ENCODE measurements around the gene EGFR. TPM values are rescaled to one million over a fixed set of nuclear protein-coding genes. Genes with fewer than 3 reads are reported as not detected.

Gene EGFR
- polyA plus RNA-seq, 4 donors, result 28.3 to 32.1 (median 31.0) TPM

DNA sequence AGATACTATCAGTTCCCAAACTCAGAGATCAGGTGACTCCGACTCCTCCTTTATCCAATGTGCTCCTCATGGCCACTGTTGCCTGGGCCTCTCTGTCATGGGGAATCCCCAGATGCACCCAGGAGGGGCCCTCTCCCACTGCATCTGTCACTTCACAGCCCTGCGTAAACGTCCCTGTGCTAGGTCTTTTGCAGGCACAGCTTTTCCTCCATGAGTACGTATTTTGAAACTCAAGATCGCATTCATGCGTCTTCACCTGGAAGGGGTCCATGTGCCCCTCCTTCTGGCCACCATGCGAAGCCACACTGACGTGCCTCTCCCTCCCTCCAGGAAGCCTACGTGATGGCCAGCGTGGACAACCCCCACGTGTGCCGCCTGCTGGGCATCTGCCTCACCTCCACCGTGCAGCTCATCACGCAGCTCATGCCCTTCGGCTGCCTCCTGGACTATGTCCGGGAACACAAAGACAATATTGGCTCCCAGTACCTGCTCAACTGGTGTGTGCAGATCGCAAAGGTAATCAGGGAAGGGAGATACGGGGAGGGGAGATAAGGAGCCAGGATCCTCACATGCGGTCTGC, 162.2 kb downstream of the EGFR start:
- no peak for DNase-seq (ENCODE audit: low read depth in 4 of 4, low spot score in 2 of 4)

DNA sequence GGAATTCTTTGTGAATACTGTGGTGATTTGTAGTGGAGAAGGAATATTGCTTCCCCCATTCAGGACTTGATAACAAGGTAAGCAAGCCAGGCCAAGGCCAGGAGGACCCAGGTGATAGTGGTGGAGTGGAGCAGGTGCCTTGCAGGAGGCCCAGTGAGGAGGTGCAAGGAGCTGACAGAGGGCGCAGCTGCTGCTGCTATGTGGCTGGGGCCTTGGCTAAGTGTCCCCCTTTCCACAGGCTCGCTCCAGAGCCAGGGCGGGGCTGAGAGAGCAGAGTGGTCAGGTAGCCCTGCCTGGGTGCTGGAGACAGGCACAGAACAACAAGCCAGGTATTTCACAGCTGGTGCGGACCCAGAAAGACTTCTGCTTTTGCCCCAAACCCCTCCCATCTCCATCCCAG, 162.9 kb downstream of the EGFR start:
- DNase-seq (ENCODE audit: low read depth in 4 of 4, low spot score in 2 of 4), result no peak

DNA sequence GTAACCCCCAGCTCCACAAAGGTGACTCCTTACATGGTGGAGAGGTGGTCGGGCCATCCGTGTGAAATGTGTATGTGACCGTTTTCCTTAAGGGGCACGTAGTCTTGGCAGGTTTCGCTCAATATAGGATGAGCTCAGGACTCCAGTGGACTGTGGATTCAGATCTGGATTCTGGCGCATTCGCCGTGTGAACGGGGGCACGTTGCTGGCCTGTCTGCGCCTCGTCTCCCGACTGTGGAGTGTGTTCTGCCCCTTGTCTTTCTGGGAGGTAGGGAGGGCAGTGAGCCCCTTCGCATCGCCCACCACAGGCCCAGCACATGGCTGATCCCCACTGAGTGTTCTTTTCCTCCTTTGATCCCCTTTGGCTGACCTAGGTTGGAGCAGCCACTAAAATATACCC, 165.1 kb downstream of the EGFR start:
- no peak for DNase-seq (ENCODE audit: low read depth in 4 of 4, low spot score in 2 of 4)

DNA sequence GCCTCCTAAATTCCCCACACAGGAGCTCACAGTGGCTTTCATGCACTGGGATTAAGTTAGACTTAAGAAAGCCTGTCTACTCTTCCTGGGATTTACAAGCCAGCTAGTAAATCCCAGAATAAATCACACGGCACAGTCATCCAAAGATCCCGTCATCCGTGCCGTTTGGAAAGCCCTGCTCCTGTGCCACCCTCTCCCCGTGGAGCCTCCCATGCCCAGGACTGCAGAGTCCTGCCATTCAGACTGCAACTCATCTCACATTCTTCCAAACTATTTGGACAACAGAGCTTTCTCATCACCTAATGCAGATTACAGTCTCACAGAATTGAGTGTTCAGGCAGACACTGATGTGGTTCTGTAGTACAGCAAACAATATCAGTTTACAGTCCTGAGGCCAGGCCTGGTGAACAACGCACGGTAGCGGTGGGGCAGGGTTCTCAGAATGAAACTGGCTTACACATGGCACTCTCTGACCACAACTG, 166.5 kb downstream of the EGFR start:
- DNase-seq (ENCODE audit: low read depth in 4 of 4, low spot score in 2 of 4), result no peak

DNA sequence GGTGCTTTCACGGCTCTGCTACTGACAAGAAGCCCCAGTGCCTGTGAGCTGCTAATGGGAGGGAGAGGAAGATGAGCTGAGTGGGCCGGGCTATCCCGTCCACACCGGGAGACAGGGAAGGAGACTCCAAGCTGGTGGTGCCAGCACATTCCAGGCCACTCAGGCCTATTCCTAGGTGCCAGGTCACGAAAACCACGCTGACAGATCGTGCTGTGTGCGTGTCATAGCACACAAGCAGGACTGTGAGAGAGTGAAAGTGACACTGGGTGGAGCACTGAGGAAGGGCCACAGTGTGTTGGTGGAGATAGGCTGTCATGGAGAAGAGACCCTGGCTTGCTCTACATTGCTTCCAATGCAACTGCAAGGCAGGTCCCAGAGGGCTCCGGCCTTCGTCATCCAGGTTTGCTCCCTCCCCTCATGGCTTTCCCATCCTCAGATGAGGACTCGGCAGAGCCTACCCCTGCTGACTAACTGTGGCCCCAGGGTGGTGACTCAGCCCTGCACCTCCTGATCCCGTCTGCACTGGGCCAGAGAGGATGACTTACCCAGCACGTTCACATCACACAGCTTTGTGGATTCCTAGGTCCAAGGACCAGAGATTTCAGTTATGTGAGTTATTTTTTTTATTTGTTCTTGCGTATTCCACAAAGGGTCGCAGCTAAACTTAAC, 167.3 kb downstream of the EGFR start:
- DNase-seq (ENCODE audit: low read depth in 4 of 4, low spot score in 2 of 4), result no peak

DNA sequence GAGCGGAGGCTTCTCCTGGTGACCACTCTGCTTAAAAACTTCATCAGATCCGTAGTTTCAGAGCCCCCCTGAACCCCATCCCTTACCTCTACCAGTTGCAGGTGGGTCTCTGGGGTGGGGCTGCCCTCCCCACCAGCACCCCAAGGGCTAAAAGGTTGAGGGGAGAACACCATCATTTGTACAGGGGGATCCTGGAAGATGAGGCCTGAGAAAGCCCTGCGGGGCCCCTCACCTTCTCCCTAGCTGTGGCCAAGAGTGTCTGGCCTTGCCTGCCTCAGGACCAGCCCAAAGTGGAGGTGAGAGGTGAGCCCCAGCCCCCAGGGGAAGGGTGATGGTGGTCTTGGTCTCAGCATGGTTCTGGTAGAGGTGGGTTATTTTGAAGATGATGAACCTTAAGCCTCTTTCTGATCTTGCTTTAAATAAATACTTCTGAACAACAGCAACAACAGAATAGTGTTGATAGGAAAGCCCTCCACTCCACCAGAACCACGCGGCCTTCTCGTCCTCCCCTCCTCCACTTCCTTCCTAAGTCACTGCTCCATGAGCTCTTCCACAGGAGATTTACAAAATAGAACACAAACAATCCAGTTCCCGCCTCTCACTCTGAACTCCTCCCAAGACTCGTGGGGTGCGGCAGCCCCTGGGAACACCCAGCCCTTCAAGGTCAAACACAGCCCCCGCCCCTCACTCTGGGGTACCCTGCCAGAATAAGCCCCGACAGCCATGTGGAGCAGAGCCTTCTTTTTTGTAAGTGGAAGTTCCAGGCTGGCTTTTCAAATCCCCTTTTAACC, 169.1 kb downstream of the EGFR start:
- DNase-seq (ENCODE audit: low read depth in 4 of 4, low spot score in 2 of 4), result no peak

DNA sequence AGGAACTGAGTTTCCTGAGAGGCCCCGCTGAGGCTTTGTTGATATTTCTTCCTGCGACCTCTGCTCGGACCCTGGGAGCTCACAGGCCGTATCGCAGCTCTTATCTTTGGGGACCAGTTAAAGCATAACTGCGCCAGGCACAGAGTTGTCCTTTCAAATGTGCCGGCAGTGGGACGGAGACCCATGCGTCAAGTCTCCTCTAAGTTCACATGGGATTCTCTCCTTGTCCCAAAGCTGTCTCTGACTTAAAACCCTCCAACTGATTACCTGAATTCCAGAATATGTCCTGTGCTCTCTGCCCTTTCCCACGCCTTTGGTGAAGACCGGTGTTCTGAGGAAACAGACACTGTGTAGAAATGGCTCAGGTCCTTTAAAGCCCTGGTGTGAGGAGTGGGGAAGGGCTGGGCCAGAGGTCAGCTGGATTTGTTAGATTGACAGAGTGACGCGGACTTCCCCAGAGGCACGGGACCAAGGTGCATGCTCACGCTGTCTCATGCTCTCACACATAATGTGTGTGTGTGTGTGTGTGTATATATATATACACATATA, 169.8 kb downstream of the EGFR start:
- no peak for DNase-seq (ENCODE audit: low read depth in 4 of 4, low spot score in 2 of 4)

DNA sequence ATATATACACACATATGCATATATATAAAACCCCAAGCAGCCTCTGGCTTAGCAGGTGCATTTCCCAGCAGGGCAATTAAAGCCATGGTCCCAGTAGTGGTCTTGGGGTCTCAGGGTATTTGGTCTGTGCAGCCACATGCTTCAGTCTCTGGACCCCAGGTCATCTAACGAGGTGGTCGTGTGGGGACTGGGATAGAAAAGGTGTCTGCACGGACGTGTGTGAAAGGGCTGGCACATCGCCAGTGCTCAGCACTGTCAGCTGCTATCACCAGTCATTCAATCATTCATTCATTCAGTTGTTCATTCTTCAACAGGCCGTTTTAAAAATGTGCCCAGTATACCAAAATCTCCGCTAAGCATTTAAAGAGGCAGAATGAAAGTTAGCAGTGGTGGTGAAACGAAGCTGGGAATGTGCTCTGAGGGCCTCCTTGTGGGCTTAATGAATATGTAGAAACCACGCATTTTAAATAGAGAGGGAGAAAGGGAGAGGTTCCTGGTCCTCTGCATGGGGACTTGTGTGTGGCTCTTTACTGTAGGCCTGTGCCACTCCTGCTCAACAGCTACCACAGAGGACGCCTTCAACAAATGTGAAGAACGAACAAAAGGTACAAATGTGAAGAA, 170.4 kb downstream of the EGFR start:
- DNase-seq (ENCODE audit: low read depth in 4 of 4, low spot score in 2 of 4), result no peak

DNA sequence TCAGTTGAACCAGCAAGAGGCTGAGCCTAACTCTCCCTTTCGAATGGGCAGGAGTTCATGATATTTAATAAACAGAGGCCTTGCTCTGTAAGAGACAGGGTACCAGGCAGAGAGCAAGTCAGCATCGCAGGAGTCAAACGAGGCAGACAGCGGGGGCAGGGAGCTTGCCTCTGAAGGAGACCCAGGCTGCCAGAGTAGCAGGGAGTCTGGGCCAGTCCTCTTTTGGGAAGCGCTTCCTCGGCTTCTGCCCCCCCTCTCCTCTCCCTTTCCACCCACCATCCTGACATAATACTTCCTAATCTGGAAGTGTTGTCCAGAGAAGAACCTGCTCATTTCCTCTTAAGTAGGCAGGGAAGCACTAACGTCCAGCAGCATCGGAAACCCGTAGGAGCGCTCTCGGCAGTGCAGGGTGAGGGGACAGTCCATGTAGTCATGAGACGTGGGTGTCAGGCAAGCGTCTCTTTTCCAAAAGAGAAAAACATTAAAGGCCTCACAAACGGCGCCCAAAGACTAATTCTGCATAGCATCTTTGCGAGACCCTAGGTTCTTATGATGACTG, 171.1 kb downstream of the EGFR start:
- DNase-seq (ENCODE audit: low read depth in 4 of 4, low spot score in 2 of 4), result no peak

DNA sequence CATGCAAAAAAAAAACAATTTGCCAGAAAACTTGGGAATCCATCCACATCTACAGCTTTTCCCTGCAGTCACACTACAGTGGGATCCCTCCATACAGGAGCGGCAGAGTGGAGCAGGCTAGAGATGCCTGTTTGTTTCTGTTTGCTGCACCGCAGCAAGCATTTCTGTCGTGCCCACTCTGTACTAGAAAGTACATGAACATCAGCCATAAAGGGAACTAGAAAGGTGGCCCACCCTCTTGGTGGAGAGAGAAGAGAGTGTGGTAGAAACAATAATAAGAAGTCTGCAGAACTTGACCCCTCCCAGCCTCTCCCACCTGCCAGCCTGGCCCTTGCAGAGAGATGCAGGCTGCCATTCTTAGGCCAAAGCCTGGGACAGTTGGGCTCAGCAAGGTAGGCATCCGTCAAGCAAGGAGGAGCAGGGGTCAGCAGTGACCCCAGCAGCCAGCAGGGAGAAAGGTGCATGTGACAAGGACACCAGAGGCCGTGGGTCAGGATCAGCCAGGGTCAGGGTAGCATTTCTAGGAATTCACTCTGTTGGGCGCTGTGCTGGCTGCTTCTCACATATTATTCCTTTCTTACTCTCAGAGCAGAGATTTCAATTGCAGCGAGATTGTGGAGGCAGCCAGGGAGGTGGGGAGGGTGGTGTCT, 171.8 kb downstream of the EGFR start:
- DNase-seq (ENCODE audit: low read depth in 4 of 4, low spot score in 2 of 4), result no peak

DNA sequence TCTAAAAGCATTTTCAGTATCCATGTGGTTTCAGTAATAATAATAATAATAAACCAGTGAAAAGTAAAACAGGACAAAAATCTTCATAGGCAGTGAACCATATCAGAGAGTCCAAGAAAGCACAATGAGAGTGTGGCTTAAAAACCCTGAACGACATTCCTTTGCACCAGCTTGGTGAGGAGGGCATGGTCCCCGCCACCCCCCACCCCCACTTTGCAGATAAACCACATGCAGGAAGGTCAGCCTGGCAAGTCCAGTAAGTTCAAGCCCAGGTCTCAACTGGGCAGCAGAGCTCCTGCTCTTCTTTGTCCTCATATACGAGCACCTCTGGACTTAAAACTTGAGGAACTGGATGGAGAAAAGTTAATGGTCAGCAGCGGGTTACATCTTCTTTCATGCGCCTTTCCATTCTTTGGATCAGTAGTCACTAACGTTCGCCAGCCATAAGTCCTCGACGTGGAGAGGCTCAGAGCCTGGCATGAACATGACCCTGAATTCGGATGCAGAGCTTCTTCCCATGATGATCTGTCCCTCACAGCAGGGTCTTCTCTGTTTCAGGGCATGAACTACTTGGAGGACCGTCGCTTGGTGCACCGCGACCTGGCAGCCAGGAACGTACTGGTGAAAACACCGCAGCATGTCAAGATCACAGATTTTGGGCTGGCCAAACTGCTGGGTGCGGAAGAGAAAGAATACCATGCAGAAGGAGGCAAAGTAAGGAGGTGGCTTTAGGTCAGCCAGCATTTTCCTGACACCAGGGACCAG, 172.5 kb downstream of the EGFR start:
- DNase-seq (ENCODE audit: low read depth in 4 of 4, low spot score in 2 of 4), result no peak

DNA sequence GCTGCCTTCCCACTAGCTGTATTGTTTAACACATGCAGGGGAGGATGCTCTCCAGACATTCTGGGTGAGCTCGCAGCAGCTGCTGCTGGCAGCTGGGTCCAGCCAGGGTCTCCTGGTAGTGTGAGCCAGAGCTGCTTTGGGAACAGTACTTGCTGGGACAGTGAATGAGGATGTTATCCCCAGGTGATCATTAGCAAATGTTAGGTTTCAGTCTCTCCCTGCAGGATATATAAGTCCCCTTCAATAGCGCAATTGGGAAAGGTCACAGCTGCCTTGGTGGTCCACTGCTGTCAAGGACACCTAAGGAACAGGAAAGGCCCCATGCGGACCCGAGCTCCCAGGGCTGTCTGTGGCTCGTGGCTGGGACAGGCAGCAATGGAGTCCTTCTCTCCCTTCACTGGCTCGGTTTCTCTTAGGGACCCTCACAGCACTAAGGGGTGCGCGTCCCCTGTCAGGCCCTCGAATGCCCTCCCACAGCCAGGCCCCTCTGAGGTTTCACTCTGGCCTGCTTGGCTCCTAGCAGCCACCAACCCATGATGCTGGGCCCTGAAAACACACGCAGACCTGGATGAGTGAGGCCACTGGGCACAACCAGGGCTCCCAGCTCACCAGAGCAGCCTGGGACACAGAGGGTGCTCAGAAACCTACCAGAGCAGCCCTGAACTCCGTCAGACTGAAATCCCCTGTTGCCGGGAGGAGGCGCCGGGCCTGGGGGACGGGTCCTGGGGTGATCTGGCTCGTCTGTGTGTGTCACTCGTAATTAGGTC, 173.3 kb downstream of the EGFR start:
- DNase-seq (ENCODE audit: low read depth in 4 of 4, low spot score in 2 of 4), result no peak

DNA sequence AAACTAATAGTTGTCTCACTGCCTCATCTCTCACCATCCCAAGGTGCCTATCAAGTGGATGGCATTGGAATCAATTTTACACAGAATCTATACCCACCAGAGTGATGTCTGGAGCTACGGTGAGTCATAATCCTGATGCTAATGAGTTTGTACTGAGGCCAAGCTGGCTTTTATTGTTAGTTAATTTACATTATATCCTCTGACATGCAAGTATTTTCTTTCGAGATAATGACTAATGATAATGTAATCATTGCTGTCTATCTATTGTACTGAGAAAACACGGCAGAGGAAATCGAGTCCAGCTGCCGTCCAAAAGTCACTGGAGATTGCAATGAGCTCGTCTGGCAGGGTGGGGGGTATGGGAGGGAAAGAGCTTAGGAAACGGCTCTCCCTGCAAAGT, 173.9 kb downstream of the EGFR start:
- peak in 1 of 4 donors; percentile 51 for DNase-seq (ENCODE audit: low read depth in 4 of 4, low spot score in 2 of 4)

DNA sequence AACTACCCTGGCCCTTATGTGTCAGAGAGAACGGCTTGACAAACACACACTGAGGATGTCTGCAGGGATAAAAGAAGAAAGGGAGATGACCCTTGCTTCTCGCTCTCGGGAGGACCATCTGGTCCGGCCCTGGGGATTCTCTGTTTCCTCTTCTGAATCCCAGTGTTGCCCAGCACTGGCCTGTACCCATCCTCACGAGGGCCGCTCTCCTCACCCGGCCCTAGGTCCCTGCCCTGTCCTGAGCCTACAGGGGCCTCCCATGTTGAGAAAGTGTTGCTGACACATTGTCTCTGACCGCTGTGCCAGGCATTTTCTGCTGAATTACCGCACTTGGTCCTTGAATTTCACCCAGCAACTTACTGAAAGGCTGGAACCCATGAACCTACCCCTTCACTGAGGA, 174.4 kb downstream of the EGFR start:
- DNase-seq (ENCODE audit: low read depth in 4 of 4, low spot score in 2 of 4), result no peak

DNA sequence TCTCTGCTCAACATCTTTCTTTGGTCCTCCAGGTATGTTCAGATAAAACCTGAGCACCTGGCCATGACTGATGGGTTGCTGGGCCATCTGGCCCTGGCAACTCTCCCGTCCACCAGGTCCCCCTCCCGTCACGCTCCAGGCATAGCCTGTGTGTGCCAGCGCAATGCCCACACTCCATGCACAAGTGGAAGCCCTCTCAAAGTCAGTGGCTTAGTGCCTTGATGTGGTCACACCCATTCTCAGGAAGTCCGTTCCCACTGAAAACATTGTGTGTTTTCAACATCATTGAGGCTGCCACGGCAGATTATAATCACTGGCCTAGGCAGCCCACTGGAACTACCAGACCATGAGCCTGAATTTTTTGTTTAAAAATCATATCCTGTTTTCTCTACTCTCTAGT, 175.7 kb downstream of the EGFR start:
- DNase-seq (ENCODE audit: low read depth in 4 of 4, low spot score in 2 of 4), result no peak

DNA sequence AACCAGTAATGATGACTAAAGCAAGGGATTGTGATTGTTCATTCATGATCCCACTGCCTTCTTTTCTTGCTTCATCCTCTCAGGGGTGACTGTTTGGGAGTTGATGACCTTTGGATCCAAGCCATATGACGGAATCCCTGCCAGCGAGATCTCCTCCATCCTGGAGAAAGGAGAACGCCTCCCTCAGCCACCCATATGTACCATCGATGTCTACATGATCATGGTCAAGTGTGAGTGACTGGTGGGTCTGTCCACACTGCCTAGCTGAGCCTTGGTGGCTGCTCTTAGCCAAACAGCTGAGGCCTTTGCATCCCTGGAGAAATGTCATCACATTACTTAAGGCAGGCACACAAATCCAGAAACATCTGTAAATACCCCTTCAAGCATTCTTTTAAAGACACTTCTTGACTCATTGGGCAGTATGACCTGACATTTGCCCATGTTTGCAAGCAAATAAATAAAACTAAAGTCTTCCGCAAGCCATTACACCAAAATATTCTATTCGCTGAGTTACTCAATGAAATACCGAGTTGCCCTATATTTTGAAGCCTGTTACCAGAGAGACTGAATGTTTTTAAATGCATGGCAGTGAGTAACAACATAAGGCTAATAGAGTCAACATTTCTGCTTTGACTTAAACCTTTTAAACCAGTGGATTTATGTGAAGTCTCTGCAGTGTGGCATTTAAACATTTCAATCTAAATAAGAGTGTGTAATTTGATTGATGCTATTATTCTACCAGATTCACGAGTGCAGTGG, 180.0 kb downstream of the EGFR start:
- DNase-seq (ENCODE audit: low read depth in 4 of 4, low spot score in 2 of 4), result no peak

DNA sequence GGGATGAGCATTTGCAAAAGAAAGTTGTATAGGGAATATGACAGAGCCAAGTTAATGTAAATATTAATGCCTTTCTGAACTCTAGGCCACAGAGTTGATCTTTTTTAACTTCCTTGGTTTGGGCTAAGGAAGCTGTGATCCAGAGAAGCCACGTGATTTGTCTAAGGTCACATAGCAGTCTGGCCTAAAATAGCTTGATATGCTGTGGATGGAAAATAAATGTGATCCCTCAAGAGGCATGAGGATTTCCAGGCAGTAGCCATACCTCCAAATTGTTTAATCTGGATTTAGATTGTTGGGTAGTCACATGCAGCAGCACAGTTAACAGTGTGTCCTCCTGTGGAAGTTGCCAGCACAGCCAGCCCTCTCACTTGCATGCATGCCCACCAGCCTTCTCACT, 180.6 kb downstream of the EGFR start:
- DNase-seq (ENCODE audit: low read depth in 4 of 4, low spot score in 2 of 4), result no peak

DNA sequence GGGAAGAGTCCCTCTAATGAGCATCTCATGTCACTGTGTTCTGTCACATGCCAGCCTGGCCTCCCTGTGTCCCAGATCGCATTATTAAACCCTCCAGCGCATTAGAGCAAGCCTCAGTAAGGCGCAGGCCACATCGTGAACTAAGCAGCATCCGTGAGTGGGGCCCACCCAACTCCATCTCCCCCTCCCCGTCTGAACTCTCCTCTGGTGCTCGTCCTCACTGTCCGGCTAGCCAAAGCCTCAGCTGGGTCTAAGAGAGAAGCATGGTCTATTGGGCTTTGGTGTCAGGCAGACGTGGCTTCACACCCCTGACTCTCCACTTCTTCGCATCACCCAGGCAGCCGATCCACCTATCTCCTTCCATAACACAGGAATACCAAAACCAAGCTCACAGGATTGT, 181.6 kb downstream of the EGFR start:
- no peak for DNase-seq (ENCODE audit: low read depth in 4 of 4, low spot score in 2 of 4)
